Urinary bladder (tissue), 4 donors: ENCODE data around the gene USP36. TPM values are rescaled to one million over a fixed set of nuclear protein-coding genes. Genes with fewer than 3 reads are reported as not detected.

Experiments
- DNase-seq: peaks from one replicate; pipeline ENCODE4 v3.0.0-alpha.2; 2015; ENCODE audit errors: extremely low spot score
- H3K27ac ChIP-seq: one replicate; pipeline ENCODE4 v1.5.1; 2013; ENCODE audit warnings: low read depth, mild to moderate bottlenecking, moderate library complexity
- H3K36me3 ChIP-seq: one replicate; pipeline ENCODE4 v1.6.1; 2013; ENCODE audit warnings: mild to moderate bottlenecking, moderate library complexity; ENCODE audit not compliant: insufficient read depth
- H3K4me1 ChIP-seq: one replicate; pipeline ENCODE4 v1.6.1; 2013; ENCODE audit warnings: mild to moderate bottlenecking, moderate library complexity; ENCODE audit not compliant: insufficient read depth
- H3K4me3 ChIP-seq: one replicate; pipeline ENCODE4 v1.5.1; 2013; ENCODE audit warnings: low read depth, low read length
- WGBS: extraction: QIAGEN DNeasy Blood & Tissue Kit; methylation state at CpG from one replicate; pipeline ENCODE4 v1.1.7; 2013; 5-methylcytosine and 5-hydroxymethylcytosine counted together
- polyA plus RNA-seq: library from polyadenylated mRNA; stranded (reverse); fragments of 200-250 nt; gene quantifications from one replicate; pipeline ENCODE4 v1.2.3, GENCODE V29; 2013
- total RNA-seq: library from RNA; depleted of rRNA; stranded (reverse); fragments of >200 nt; gene quantifications from one replicate; pipeline ENCODE4 v1.2.3, GENCODE V29; 2014
- donor health status: healthy with polysubstance abuse.
- donor health status: healthy.

Gene USP36
- total and polyA plus RNA-seq, 2 donors: 27.3 to 28.0 TPM

- Histone ChIP-seq H3K4me1 (peaks cover 2% of the 10 kb centered on the region), H3K27ac (no peak overlapping the region), H3K36me3 (no peaks in the 10 kb centered on the region), H3K4me3 (no peak overlapping the region)
- no peak for DNase-seq
- WGBS: 91% methylated on average over 2 of the region's 2 CpGs
These were observed 93.7 kb downstream of the USP36 start for GRCh38 chr17:78746949-78747269.

- H3K4me1 ChIP-seq: peaks cover 2% of the 10 kb centered on the region
- H3K27ac ChIP-seq: no peak overlapping the region
- WGBS: 83% methylated on average over 12 of the region's 12 CpGs
- H3K36me3 ChIP-seq: no peaks in the 10 kb centered on the region
- H3K4me3 ChIP-seq: no peak overlapping the region
- DNase-seq: no peak
These were observed 94.2 kb downstream of the USP36 start for GRCh38 chr17:78746263-78746948.

Other genes with a start within 250 kb of the USP36 start
- 31.0 TPM for gene CYTH1, start 58.5 kb downstream of the USP36 start, total RNA-seq
- gene CYTH1, start 58.5 kb downstream of the USP36 start, polyA plus RNA-seq: 27.1 TPM
- 4.8 TPM for gene CEP295NL, start 62.4 kb upstream of the USP36 start, total RNA-seq
- 0.28 TPM for gene CEP295NL, start 62.4 kb upstream of the USP36 start, polyA plus RNA-seq
- 116 TPM for gene TIMP2, start 84.6 kb upstream of the USP36 start, total RNA-seq
- 395 TPM for gene TIMP2, start 84.6 kb upstream of the USP36 start, polyA plus RNA-seq
- gene LGALS3BP, start 139.1 kb upstream of the USP36 start, total RNA-seq: 103 TPM
- gene LGALS3BP, start 139.1 kb upstream of the USP36 start, polyA plus RNA-seq: 219 TPM
- gene CANT1, start 168.9 kb upstream of the USP36 start, total RNA-seq: 20.9 TPM
- gene CANT1, start 168.9 kb upstream of the USP36 start, polyA plus RNA-seq: 32.1 TPM
- gene C1QTNF1, start 183.4 kb upstream of the USP36 start, total RNA-seq: 5.2 TPM
- 85.0 TPM for gene C1QTNF1, start 183.4 kb upstream of the USP36 start, polyA plus RNA-seq
- 17.2 TPM for gene ENGASE, start 234.0 kb upstream of the USP36 start, total RNA-seq
- 27.4 TPM for gene ENGASE, start 234.0 kb upstream of the USP36 start, polyA plus RNA-seq